Sigmoid colon (tissue), 7 donors: ENCODE results near the gene OR6J1. TPM values are rescaled to one million over a fixed set of nuclear protein-coding genes. Genes with fewer than 3 reads are reported as not detected.

Source experiments
- DNase-seq: peaks from one replicate; pipeline ENCODE4 v3.0.0-alpha.2; 2019
- H3K27ac ChIP-seq, 4 donors: fragments of 200-600 bp; sonication (generic); one replicate each; pipeline ENCODE4 v1.5.1; 2016 to 2019; ENCODE audit warnings: mild to moderate bottlenecking in 1 of 4
- H3K27me3 ChIP-seq, 3 donors: fragments of 200-600 bp; sonication (generic); one replicate each; pipeline ENCODE4 v1.5.1; 2019; ENCODE audit warnings: mild to moderate bottlenecking in 1 of 3
- H3K36me3 ChIP-seq, 4 donors: fragments of 200-600 bp; sonication (generic); one replicate each; pipeline ENCODE4 v1.5.1; 2016 to 2019
- H3K4me1 ChIP-seq, 4 donors: fragments of 200-600 bp; sonication (generic); one replicate each; pipeline ENCODE4 v1.5.1; 2017 to 2019
- H3K4me3 ChIP-seq, 4 donors: fragments of 200-600 bp; sonication (generic); one replicate each; pipeline ENCODE4 v1.5.1; 2017 to 2019; ENCODE audit warnings: mild to moderate bottlenecking in 2 of 4, moderate library complexity in 1 of 4
- H3K9me3 ChIP-seq, 4 donors: fragments of 200-600 bp in 3 of 4; sonication (generic) in 3 of 4; one replicate each; pipeline versions ENCODE4 v1.5.1 to v1.6.1; 2013 to 2019
- EP300 ChIP-seq, 4 donors: sonication (generic); formaldehyde crosslinking; IDR thresholded peaks; one replicate each; pipeline ENCODE4 v1.6.1; 2017; ENCODE audit warnings: antibody characterized with exemption in 4 of 4
- POLR2A ChIP-seq, 2 donors: fragments of 450-650 bp; IDR thresholded peaks; one replicate each; pipeline ENCODE4 v1.6.1; 2016; ENCODE audit warnings: antibody characterized with exemption in 2 of 2, mild to moderate bottlenecking in 2 of 2, moderate library complexity in 2 of 2
- POLR2AphosphoS5 ChIP-seq, 4 donors: sonication (generic); formaldehyde crosslinking; IDR thresholded peaks; one replicate each; pipeline ENCODE4 v1.6.1; 2017; ENCODE audit warnings: antibody characterized with exemption in 4 of 4
- WGBS, 2 donors: extraction: QIAGEN DNeasy Blood & Tissue Kit; methylation state at CpG; one replicate each; pipeline ENCODE4 v1.1.7; 2013; 5-methylcytosine and 5-hydroxymethylcytosine counted together
- intact Hi-C: fragments of 100-400 bp; cut with DNase I; formaldehyde crosslinking; loops from one replicate; pipeline ENCODE4 v1.15.1; 2023
- polyA plus RNA-seq, 3 donors: library from polyadenylated mRNA; stranded (reverse); fragments of 200-250 nt; gene quantifications; one replicate each; pipeline ENCODE4 v1.2.3, GENCODE V29; 2013
- total RNA-seq, 4 donors: library from RNA; depleted of rRNA; stranded (reverse); fragments of >200 nt; gene quantifications; one replicate each; pipeline ENCODE4 v1.1.0, GENCODE V29; 2016
- TF ChIP-seq, protein P1 (sequence below), 4 experiments: fragments of 450-650 bp in 3 of 4; fragments of 200-600 bp in 1 of 4; IDR thresholded peaks; one replicate each; pipeline ENCODE4 v1.5.1; 2016 to 2019; ENCODE audit warnings: antibody characterized with exemption in 4 of 4, mild to moderate bottlenecking in 3 of 4, moderate library complexity in 2 of 4
- donor health status: healthy with polysubstance abuse.
- donor health status: Bipolar disorder and iron deficiency.
- donor health status: healthy.

Gene OR6J1
- total and polyA plus RNA-seq, 7 donors, result not detected

DNA sequence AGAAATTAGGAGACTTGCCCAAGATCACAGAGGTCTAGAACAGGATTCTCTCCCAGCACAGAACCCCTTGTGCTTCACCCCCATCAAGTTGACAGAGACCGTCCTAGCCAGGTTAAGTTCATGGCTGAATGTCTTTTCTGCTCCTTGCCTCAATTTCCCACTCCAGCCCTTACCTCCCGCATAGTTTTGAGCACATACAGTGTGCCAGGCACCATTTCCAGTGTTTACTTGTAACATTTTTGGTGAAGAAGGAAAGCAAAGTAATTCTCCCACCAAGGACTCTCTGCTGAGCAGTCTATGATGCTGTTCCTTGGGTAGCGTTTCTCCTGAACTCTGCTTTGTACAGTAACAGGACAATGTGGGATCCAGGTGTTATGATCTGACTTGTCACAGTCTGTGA, 44.8 kb downstream of the OR6J1 start:
- WGBS, 2 donors, result 91 to 95% methylated on average over 3 of the region's 3 CpGs
- intact Hi-C loops, result loop anchor here (2.0 to 10.0 kb wide), 2 partner anchors 29 to 165 kb away; partner anchors contain the start of gene OXA1L

GRCh38 chr14:22598896-22599244, 45.3 kb downstream of the OR6J1 start:
- Histone ChIP-seq H3K27ac (peak overlapping the region; percentile 84 to 93 (median 90)), H3K9me3 (no peaks in the 10 kb centered on the region), H3K27me3 (no peaks in the 10 kb centered on the region), H3K4me3 (peak overlapping the region; percentile 69 to 81 (median 71)), H3K36me3 (peaks cover 18 to 24% (median 19%) of the 10 kb centered on the region in 4 donors), H3K4me1 (peaks cover 0 to 27% (median 22%) of the 10 kb centered on the region in 4 donors)
- WGBS, 2 donors, result 1 to 6% methylated on average over 5 of the region's 5 CpGs
- DNase-seq, result no peak
- TF ChIP-seq POLR2A (IDR thresholded peaks at IDR 0.05) (no peak), POLR2AphosphoS5 (IDR thresholded peaks at IDR 0.05) (peak in 1 of 4 donors; percentile 15), EP300 (IDR thresholded peaks at IDR 0.05) (no peak)
- TF ChIP-seq, protein P1, sequence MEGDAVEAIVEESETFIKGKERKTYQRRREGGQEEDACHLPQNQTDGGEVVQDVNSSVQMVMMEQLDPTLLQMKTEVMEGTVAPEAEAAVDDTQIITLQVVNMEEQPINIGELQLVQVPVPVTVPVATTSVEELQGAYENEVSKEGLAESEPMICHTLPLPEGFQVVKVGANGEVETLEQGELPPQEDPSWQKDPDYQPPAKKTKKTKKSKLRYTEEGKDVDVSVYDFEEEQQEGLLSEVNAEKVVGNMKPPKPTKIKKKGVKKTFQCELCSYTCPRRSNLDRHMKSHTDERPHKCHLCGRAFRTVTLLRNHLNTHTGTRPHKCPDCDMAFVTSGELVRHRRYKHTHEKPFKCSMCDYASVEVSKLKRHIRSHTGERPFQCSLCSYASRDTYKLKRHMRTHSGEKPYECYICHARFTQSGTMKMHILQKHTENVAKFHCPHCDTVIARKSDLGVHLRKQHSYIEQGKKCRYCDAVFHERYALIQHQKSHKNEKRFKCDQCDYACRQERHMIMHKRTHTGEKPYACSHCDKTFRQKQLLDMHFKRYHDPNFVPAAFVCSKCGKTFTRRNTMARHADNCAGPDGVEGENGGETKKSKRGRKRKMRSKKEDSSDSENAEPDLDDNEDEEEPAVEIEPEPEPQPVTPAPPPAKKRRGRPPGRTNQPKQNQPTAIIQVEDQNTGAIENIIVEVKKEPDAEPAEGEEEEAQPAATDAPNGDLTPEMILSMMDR (IDR thresholded peaks at IDR 0.05), result peak in 1 of 4 experiments; percentile 24
- intact Hi-C loops, result loop anchor here (2.0 to 10.0 kb wide), 2 partner anchors 28 to 166 kb away; partner anchors contain the start of gene OXA1L

More for the DNA sequence above, 44.8 kb downstream of the OR6J1 start:
- Histone ChIP-seq H3K36me3 (peaks cover 18 to 28% (median 23%) of the 10 kb centered on the region in 4 donors), H3K27me3 (no peaks in the 10 kb centered on the region), H3K4me3 (peak overlapping the region in 3 of 4 donors; percentile 70 to 81 (median 72)), H3K9me3 (no peaks in the 10 kb centered on the region), H3K27ac (peak overlapping the region; percentile 84 to 93 (median 90)), H3K4me1 (peaks cover 0 to 27% (median 22%) of the 10 kb centered on the region in 4 donors)
- DNase-seq, result no peak
- TF ChIP-seq, protein P1 (IDR thresholded peaks at IDR 0.05), result no peak
- TF ChIP-seq EP300 (IDR thresholded peaks at IDR 0.05) (no peak), POLR2AphosphoS5 (IDR thresholded peaks at IDR 0.05) (no peak), POLR2A (IDR thresholded peaks at IDR 0.05) (no peak)

DNA sequence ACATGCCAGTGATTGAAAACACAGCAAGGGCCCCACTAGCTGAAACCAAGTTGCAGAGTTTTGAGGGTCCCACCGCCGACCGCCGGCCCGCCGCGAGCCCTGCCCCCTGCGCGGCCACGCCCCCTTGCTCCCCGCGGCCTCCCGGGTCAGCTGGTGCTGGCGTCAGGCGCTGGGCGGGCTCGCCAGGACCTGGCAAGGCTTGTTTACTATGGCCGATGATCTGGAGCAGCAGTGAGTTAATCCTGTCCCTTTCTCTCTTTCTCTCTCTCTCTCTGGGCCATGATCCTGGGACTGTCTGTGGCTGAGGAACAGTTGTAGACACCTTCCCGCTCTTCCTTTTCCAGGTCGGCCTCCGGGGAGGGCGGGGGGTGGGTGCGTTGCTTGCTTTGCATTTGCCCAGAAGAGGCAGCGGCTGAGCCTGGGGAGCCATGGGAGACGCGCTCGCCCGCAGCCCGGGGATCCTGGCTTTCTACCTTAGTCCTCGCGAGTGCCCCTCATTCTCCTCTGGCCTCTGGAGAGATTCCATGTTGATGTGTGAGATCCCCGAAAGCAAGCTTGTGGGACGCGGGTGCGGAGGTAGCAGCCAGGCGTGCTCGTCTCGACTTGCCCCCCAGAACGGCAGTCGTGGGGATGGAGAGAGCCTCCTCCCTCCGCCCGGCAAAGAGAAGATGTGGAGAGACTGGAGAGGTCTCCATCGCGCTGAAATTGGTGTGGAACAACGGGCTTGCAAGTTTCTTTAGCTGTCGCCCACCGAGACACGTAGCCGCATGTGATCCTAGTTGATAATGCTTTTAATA, 45.9 kb downstream of the OR6J1 start, which contains the start of gene ABHD4:
Gene ABHD4, plus strand, starts transcription at position 202 of the 797 bp plus-strand sequence. Its CDS starts 7 bp downstream, at position 209.
- DNase-seq, result peak; percentile 91
- TF ChIP-seq POLR2A (IDR thresholded peaks at IDR 0.05), result peak; percentile 39 to 76
- TF ChIP-seq, protein P1 (IDR thresholded peaks at IDR 0.05), result no peak
- no peak for TF ChIP-seq EP300 (IDR thresholded peaks at IDR 0.05)
- TF ChIP-seq POLR2AphosphoS5 (IDR thresholded peaks at IDR 0.05), result peak; percentile 82 to 95 (median 88)
- peaks cover 13 to 18% (median 15%) of the 10 kb centered on the region in 4 donors for H3K36me3 ChIP-seq
- no peaks in the 10 kb centered on the region for H3K27me3 ChIP-seq
- H3K27ac ChIP-seq, result peak within 1 kb of the TSS; percentile 84 to 93 (median 90)
- intact Hi-C loops, result loop anchor here (2.0 to 10.0 kb wide), 2 partner anchors 27 to 167 kb away; partner anchors contain the start of gene OXA1L
- WGBS, 2 donors, result 1% methylated on average over 49 of the region's 49 CpGs
- H3K9me3 ChIP-seq, result no peaks in the 10 kb centered on the region
- peaks cover 0 to 27% (median 22%) of the 10 kb centered on the region in 4 donors for H3K4me1 ChIP-seq
- peak within 1 kb of the TSS; percentile 69 to 81 (median 71) for H3K4me3 ChIP-seq

- no peak for DNase-seq
- Histone ChIP-seq H3K9me3 (no peaks in the 10 kb centered on the region), H3K4me3 (peak overlapping the region; percentile 69 to 81 (median 71)), H3K36me3 (peaks cover 10 to 13% (median 11%) of the 10 kb centered on the region in 4 donors), H3K4me1 (peaks cover 0 to 27% (median 22%) of the 10 kb centered on the region in 4 donors), H3K27me3 (no peaks in the 10 kb centered on the region), H3K27ac (peak overlapping the region; percentile 84 to 93 (median 90))
- TF ChIP-seq EP300 (IDR thresholded peaks at IDR 0.05) (no peak), POLR2AphosphoS5 (IDR thresholded peaks at IDR 0.05) (no peak), POLR2A (IDR thresholded peaks at IDR 0.05) (no peak)
- TF ChIP-seq, protein P1 (IDR thresholded peaks at IDR 0.05), result no peak
- 3 to 13% methylated on average over 9 of the region's 9 CpGs for WGBS, 2 donors
- intact Hi-C loops, result loop anchor here (2.0 to 10.0 kb wide), 2 partner anchors 27 to 167 kb away; partner anchors contain the start of gene OXA1L
Measured at GRCh38 chr14:22597771-22598098, 46.4 kb downstream of the OR6J1 start.
